Measurements from ENCODE around the gene MYL6B. TPM values are rescaled to one million over a fixed set of nuclear protein-coding genes. Genes with fewer than 3 reads are reported as not detected.
A peak's percentile ranks its signal among the peaks of the same experiment; 100 is the strongest.

The MYL6B gene
- total RNA-seq, 3 donors from 2014 or later: 13.0 to 39.8 (median 22.7) TPM

- TF ChIP-seq CTCF (IDR thresholded peaks at IDR 0.05): no peak
- ATAC-seq: peak; percentile 39
- DNase-seq: peak in 2 of 3 donors; percentile 46 to 79
- Histone ChIP-seq H3K36me3 (ENCODE audit: low read depth) (no peaks in the 10 kb centered on the region), H3K9me3 (no peaks in the 10 kb centered on the region), H3K4me1 (ENCODE audit: low read depth) (peaks cover 22% of the 10 kb centered on the region), H3K4me3 (peak overlapping the region; percentile 67)
- intact Hi-C loops (cut with DNase I, micrococcal nuclease): no loop called here
These were observed 47.4 kb upstream of the MYL6B start for GRCh38 chr12:56104815-56105608.

GRCh38 chr12:56105609-56105902 is 46.8 kb upstream of the MYL6B start:
- no peak for TF ChIP-seq CTCF (IDR thresholded peaks at IDR 0.05)
- H3K4me3 ChIP-seq: no peak overlapping the region
- H3K4me1 ChIP-seq (ENCODE audit: low read depth): peaks cover 22% of the 10 kb centered on the region
- DNase-seq (no peak), ATAC-seq (no peak)
- intact Hi-C loops (cut with DNase I, micrococcal nuclease): no loop called here
- no peaks in the 10 kb centered on the region for H3K9me3 ChIP-seq
- peaks cover 5% of the 10 kb centered on the region for H3K36me3 ChIP-seq (ENCODE audit: low read depth)

GRCh38 chr12:56107242-56107641 is 45.1 kb upstream of the MYL6B start:
- ATAC-seq: no peak
- intact Hi-C loops (cut with DNase I, micrococcal nuclease): no loop called here

GRCh38 chr12:56110571-56110970 is 41.8 kb upstream of the MYL6B start:
- H3K9me3 ChIP-seq: no peaks in the 10 kb centered on the region
- DNase-seq: no peak
- no peak for TF ChIP-seq CTCF (IDR thresholded peaks at IDR 0.05)
- ATAC-seq: no peak
- intact Hi-C loops (cut with DNase I, micrococcal nuclease): no loop called here
- H3K4me1 ChIP-seq (ENCODE audit: low read depth): peaks cover 8% of the 10 kb centered on the region
- peaks cover 8% of the 10 kb centered on the region for H3K36me3 ChIP-seq (ENCODE audit: low read depth)
- no peak overlapping the region for H3K4me3 ChIP-seq

More at GRCh38 chr12:56107242-56107641, 45.1 kb upstream of the MYL6B start:
- Histone ChIP-seq H3K36me3 (ENCODE audit: low read depth) (peaks cover 8% of the 10 kb centered on the region), H3K4me1 (ENCODE audit: low read depth) (peaks cover 21% of the 10 kb centered on the region), H3K9me3 (no peaks in the 10 kb centered on the region), H3K4me3 (no peak overlapping the region)
- DNase-seq: no peak
- no peak for TF ChIP-seq CTCF (IDR thresholded peaks at IDR 0.05)

- ATAC-seq (no peak), DNase-seq (no peak)
- H3K9me3 ChIP-seq: no peaks in the 10 kb centered on the region
- TF ChIP-seq CTCF (IDR thresholded peaks at IDR 0.05): no peak
- intact Hi-C loops (cut with DNase I, micrococcal nuclease): no loop called here
- H3K4me1 ChIP-seq (ENCODE audit: low read depth): peaks cover 5% of the 10 kb centered on the region
- no peak overlapping the region for H3K4me3 ChIP-seq
- H3K36me3 ChIP-seq (ENCODE audit: low read depth): peaks cover 12% of the 10 kb centered on the region
These were observed 38.3 kb upstream of the MYL6B start for GRCh38 chr12:56114084-56114483.
